HFFc6 (cell line): Measurements from ENCODE around the gene CDK5RAP1. TPM values are rescaled to one million over a fixed set of nuclear protein-coding genes. Genes with fewer than 3 reads are reported as not detected.
"Not testable (repeated sequence)": the region's sequence is repeated elsewhere in the genome, so short reads cannot be mapped to it uniquely, and the experiment has no call there.

Experiments
- DNase-seq: peaks from one replicate; pipeline ENCODE4 v3.0.0-alpha.2; 2018
- H3K27ac Mint-ChIP-seq: 2 replicates; pipeline ENCODE4 v1.8.0; 2020; ENCODE audit warnings: mild to moderate bottlenecking, mixed read lengths
- H3K27me3 Mint-ChIP-seq: 2 replicates; pipeline ENCODE4 v1.8.0; 2021; ENCODE audit warnings: mild to moderate bottlenecking, moderate library complexity, mixed read lengths; ENCODE audit not compliant: insufficient read depth
- H3K36me3 Mint-ChIP-seq: 2 replicates; pipeline ENCODE4 v1.8.0; 2021; ENCODE audit warnings: low read depth, mixed read lengths
- H3K4me1 Mint-ChIP-seq: 2 replicates; pipeline ENCODE4 v1.8.0; 2020; ENCODE audit warnings: low read depth, mixed read lengths
- H3K4me3 Mint-ChIP-seq: 2 replicates; pipeline ENCODE4 v1.8.0; 2020; ENCODE audit warnings: mild to moderate bottlenecking, moderate library complexity, mixed read lengths
- H3K9me3 Mint-ChIP-seq: 2 replicates; pipeline ENCODE4 v1.8.0; 2020; ENCODE audit warnings: mild to moderate bottlenecking, mixed read lengths
- total RNA-seq, 6 experiments: library from RNA; stranded (reverse); fragmentation: NEBNext Ultra II Directional; extraction: Animal tissue kit (Norgen Biotek cat#: 25700); gene quantifications; 2 replicates in 1 of 6; 3 replicates in 5 of 6; pipeline ENCODE4 v1.2.3, GENCODE V29; 2021
- TF ChIP-seq, protein P1 (sequence below): fragments of 200-600 bp; sonication (generic); IDR thresholded peaks from 2 replicates; pipeline ENCODE4 v1.5.0; 2021; ENCODE audit warnings: antibody characterized with exemption, mild to moderate bottlenecking

CDK5RAP1 gene
- total RNA-seq, 6 experiments from 2014 or later, result 22.8 to 28.4 (median 25.0) TPM

DNA sequence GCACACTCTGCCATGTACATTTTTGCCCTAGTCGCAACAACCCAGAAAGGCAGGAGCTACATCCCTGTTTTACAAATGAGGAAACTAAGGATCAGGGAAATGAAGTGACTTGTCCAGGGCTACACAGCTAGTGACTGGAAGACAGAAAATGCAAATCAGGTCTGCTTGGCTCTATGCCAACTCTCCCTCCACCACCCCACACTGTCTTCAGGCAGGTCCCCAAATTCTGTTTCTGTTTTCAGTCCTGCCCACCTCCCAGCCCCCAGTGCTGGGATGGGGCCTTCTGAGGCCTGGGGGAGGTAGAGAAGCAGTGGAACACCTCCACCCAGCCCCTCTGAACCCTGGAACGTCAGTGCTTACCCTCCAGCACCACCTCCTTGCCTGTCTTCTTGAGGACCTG lies 37.2 kb upstream of the CDK5RAP1 start:
- Mint-ChIP-seq H3K9me3 (no peaks in the 10 kb centered on the region), H3K27ac (no peak overlapping the region), H3K36me3 (no peaks in the 10 kb centered on the region), H3K27me3 (no peaks in the 10 kb centered on the region; the same call in 1 of the 2 replicates), H3K4me1 (peaks cover 10% of the 10 kb centered on the region), H3K4me3 (no peak overlapping the region)
- DNase-seq, result no peak
- TF ChIP-seq, protein P1, sequence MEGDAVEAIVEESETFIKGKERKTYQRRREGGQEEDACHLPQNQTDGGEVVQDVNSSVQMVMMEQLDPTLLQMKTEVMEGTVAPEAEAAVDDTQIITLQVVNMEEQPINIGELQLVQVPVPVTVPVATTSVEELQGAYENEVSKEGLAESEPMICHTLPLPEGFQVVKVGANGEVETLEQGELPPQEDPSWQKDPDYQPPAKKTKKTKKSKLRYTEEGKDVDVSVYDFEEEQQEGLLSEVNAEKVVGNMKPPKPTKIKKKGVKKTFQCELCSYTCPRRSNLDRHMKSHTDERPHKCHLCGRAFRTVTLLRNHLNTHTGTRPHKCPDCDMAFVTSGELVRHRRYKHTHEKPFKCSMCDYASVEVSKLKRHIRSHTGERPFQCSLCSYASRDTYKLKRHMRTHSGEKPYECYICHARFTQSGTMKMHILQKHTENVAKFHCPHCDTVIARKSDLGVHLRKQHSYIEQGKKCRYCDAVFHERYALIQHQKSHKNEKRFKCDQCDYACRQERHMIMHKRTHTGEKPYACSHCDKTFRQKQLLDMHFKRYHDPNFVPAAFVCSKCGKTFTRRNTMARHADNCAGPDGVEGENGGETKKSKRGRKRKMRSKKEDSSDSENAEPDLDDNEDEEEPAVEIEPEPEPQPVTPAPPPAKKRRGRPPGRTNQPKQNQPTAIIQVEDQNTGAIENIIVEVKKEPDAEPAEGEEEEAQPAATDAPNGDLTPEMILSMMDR, result no peak

- Mint-ChIP-seq H3K9me3 (no peaks in the 10 kb centered on the region), H3K4me3 (no peak overlapping the region), H3K36me3 (no peaks in the 10 kb centered on the region), H3K27ac (no peak overlapping the region), H3K4me1 (peaks cover 3% of the 10 kb centered on the region), H3K27me3 (no peaks in the 10 kb centered on the region; the same call in 1 of the 2 replicates)
- no peak for DNase-seq
- TF ChIP-seq, protein P1, result no peak
Measured at GRCh38 chr20:33437141-33437911, 36.0 kb upstream of the CDK5RAP1 start.

DNA sequence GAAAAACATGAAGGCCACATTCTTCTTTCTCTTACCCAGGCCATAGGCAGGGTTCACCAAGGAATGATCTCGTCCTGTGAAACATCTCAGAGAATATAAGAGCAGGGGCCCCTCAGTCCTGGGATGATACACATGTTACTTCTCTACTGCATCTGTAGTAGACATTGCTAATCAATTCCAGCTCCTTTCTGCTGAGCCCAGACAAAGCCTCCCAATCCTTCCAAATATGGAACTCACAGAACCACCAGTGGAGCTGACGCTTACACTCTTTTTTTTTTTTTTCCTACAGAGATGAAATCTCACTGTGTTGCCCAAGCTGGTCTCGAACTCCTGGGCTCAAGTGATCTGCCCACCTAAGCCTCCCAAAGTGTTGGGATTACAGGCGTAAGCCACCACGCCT lies 33.1 kb upstream of the CDK5RAP1 start:
- Mint-ChIP-seq H3K4me3 (no peak overlapping the region), H3K27ac (no peak overlapping the region; the same call in 1 of the 2 replicates), H3K9me3 (no peaks in the 10 kb centered on the region), H3K36me3 (no peaks in the 10 kb centered on the region), H3K27me3 (no peaks in the 10 kb centered on the region), H3K4me1 (no peaks in the 10 kb centered on the region)
- TF ChIP-seq, protein P1, result no peak
- DNase-seq, result no peak

DNA sequence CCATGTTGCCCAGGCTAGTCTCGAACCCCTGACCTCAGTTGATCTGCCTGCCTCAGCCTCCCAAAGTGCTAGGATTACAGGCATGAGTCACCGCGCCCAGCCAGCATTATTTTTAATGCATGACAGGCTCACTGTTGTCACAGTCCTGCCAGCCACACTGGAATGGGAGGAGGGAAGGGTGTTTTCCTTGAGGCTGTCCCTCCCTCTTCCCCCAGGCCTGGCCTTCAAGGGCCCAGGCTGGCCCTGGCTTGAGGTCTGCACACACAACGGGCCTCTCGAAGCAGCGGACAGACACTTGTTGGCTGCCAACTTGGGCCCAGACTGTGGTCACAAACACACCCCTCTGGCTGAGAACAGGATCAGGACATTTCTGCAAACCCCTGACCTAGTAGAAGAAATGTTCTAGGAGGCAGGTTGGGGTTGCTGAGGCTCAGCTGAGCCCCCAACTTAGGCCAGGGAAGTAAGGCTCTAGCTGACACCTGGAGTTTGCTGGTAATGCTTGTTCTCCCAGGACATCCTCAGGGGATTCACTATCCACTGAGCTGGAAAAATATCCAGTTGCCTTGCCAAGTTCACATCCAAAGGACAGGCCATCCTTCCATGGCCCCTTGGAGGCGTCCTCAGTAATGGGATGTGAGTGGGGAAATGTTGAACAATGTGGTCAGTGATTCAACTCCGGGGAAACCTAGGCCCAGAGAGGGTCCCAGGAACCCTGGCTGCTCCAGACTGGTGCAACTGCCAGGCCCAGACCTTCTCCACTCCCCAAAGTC lies 32.3 kb upstream of the CDK5RAP1 start:
- no peaks in the 10 kb centered on the region for H3K27me3 Mint-ChIP-seq
- no peak overlapping the region for H3K27ac Mint-ChIP-seq
- H3K36me3 Mint-ChIP-seq, result no peaks in the 10 kb centered on the region
- no peaks in the 10 kb centered on the region for H3K4me1 Mint-ChIP-seq
- H3K4me3 Mint-ChIP-seq, result no peak overlapping the region
- TF ChIP-seq, protein P1, result no peak
- no peak for DNase-seq
- no peaks in the 10 kb centered on the region for H3K9me3 Mint-ChIP-seq

DNA sequence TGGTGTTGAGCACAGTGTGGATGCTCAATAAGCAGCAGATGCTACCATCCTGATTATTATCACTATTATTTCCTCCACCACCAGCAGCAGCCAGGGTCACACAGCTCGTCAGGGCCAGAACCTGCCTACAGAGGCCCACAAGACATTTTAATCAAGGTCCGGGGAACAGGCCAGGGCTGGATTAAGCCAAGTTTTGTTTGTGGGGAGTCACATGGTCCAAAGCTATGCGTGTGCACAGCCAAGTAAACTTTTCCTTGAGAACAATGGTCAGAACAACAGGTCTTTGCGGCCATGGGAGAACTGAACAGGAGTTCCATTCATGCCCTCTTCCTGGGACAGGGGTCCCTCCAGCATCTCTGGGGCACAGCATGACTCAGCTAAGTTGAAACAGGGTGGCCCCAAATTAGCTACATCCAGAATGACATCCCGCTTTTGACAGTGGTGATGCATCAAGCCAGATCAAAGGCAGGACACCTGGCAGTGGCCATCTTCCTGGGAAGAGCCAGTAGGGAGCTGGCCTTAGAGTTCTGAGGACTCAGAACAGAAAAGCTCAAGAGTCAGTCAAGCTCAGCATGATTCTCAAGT lies 30.6 kb upstream of the CDK5RAP1 start:
- TF ChIP-seq, protein P1, result no peak
- Mint-ChIP-seq H3K27me3 (no peaks in the 10 kb centered on the region), H3K27ac (no peak overlapping the region), H3K9me3 (no peaks in the 10 kb centered on the region), H3K4me1 (no peaks in the 10 kb centered on the region), H3K36me3 (no peaks in the 10 kb centered on the region), H3K4me3 (no peak overlapping the region)
- DNase-seq, result no peak

GRCh38 chr20:33423875-33424274 lies 22.6 kb upstream of the CDK5RAP1 start:
- not testable (repeated sequence) for H3K27me3 Mint-ChIP-seq, H3K9me3 Mint-ChIP-seq, DNase-seq, H3K36me3 Mint-ChIP-seq, H3K4me3 Mint-ChIP-seq
- Mint-ChIP-seq H3K4me1 (peaks cover 17% of the 10 kb centered on the region), H3K27ac (peak overlapping the region; percentile 96)
